Skin of body (tissue), 2 donors: ENCODE measurements around the gene THSD4. TPM values are rescaled to one million over a fixed set of nuclear protein-coding genes. Genes with fewer than 3 reads are reported as not detected.
"Not testable (repeated sequence)": the region's sequence is repeated elsewhere in the genome, so short reads cannot be mapped to it uniquely, and the experiment has no call there.

Experiments used
- DNase-seq: peaks from one replicate; lab custom pipeline; 2025; lab: John Stamatoyannopoulos, UW
- total RNA-seq: library from RNA; depleted of rRNA; stranded (reverse); fragments of >200 nt; gene quantifications from one replicate; pipeline ENCODE4 v1.2.3, GENCODE V29; 2014

The THSD4 gene
- total RNA-seq, 1 donor from 2014 or later = 24.3 TPM

DNA sequence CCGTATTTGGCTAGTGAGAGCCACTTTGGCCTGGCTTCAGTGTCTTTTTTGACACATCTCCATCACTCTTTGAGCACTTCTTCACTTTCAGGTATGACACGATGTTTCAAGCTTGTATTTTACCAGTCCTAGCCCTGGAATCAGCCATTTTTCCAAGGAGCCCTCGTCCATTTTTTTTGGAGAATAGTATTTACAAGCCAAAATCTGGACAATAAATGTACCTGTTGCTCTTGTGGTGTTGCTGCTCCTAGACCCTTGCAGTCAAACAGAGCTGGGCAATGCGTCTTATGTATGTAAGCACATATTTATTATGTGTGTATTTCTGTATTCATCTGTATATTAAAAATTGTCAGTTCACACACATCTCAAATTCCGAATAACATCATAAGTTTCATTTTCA is 231.2 kb downstream of the THSD4 start:
- DNase-seq = no peak

DNA sequence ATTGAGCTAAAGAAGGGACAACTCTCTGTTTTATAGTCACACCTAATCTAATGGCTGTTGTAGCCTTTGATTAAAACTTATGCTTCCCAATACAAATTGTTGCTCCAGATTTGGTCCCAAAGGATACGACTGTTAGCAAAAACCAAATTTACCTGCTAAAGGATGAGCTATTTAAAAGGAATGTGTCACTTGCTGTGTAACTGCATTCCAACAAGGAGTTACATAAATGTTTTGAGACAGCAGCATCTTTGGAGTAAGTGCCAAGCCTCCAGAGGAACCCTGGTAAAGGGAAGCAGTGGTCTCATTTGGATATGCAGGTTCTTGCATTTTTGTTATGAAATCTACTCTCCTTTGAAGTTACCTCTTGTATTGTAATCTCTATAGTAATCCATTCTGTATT is 233.3 kb downstream of the THSD4 start:
- DNase-seq = no peak

DNA sequence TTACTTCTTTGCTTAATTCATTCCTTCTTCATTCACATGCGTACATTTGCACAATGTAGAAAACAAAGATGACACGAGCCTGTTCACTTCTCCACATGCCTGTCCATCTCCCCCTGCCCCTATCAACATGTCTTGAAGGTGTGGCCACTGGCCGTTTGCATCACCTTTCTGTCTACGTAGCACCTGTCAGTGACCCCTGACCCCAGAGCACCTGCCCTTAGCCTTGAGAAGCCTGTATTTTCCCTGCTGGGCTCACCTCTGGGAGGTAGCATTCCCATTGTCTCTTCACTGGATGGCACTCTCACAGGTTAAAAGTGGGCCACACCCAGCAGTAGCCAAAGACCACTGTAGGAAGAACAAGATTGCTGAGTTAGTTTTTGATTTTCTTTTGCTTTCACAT is 234.1 kb downstream of the THSD4 start:
- no peak for DNase-seq

DNA sequence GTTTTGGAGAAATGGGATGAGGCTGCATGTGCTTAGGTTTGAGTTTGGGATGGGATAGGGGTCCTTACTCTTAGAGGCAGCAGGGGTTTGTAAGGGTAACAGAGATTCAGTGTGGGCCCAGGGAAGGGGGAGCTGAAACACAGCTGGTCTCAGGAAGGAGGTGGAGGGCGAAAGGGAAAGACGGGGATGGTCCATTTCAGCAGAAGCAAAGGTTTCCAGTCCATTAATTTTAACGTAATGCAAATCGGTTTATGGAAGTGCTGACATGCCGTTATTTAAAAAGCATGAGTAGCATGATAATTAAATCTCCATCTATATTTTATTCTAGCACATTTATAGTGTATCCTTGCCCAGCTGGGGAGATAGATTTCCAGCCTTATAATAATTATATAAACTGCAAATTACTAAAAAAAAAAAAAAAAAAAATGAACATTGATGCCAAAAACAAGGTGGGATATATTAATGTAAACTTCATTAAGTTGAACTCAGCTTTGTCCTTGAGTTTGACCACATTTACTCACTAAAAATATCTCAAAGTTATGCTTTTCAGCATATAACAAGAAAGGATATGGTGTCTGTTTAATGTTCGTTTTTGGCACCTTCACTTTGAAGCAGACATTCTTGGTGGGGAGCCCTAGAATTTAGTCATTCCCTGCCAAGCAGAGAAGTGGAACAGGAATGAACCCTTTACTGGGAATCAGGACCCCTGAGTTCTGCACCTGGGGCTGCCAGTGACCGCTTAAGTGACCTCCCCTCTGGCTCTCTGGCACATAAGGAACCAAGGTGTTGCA is 234.7 kb downstream of the THSD4 start:
- no peak for DNase-seq

DNA sequence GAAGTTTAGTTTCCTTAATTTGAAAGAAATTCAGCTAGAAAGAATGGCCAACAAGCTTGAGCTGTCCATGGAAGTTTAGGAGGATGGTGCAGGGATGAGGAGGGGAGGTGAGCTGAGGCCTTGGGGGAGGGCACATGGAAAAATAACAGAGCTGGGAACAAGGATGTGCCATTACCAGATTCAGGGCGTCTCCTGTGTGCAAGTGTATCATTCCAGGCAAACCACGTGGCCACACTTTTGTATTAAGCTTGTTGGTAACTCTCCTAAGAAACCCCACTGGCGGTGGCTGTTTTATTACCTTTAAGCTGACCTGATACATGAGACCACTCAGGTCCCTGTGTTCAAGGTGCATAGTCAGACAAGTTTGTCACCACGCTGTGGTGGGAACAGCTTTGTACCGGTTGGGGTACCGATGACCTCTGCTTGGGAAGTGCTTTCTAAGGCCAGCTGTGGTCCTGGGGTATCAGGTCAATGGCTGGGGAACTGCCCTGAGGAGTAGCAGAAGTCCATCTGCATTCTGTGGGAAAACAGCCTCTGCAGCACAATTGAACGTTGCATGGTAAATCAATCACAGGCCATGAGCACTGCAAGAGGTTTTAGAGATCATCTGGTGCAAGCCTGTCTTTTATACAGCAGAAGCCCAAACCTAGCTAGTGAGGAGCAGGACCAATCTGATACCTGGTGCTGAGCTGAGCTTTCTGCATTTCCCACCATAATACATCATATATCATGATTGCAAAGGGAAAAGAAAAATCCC is 235.5 kb downstream of the THSD4 start:
- no peak for DNase-seq

DNA sequence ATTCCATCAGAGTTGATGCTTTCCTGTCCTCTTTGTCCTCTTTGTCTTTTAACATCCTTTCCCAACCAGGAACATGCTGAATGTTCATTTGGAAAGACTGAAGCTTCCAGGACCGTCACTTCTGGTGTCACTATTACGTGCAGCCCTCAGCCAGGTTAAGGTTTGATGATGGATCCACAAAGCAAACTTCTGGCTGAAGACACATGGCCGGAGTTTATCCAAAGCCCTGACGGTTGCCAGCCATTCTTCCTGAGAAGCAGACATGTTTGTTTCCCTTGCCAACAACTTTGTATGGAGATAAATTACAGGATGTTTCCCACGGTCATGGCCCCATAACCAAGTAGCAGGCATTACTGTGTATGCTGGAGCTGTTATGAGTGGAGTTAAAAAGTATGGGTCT is 236.9 kb downstream of the THSD4 start:
- no peak for DNase-seq

DNA sequence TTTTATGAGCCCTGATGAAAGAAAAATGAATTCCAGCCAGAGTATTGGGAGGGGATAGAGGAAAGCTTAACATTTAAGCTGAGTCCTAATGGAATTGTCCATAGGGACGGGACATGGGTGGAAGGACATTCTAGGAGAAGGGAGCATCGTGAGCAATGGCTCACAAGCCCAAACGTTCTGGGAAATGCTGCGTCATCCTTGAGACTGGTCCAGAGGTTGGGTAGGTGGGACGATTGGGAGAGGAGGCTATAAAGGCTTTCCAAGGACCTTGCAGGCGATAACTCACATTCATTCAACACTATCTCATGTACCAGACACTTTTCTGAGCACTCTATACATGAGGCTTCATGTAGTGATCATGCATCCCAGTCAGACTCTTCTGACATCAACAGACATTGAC is 237.5 kb downstream of the THSD4 start:
- DNase-seq = no peak

DNA sequence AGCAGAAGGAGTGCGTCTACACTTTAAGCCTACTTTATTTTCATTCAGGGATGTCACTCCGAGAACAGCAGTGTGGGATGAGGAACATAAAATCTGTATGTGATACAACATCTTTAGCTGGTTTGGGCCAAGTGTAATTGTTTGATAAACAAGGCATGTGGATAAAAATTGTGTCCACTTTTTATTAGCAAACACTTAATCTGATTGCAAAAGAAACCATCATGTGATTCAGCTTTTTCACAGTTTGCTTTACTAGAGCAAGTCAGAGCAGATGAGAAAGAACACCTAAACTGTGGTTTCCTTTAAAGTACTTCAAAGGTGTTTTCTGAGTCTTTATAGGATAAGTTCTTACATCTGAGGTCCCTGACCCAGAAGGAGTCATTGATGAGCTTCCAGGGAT is 237.9 kb downstream of the THSD4 start:
- no peak for DNase-seq

DNA sequence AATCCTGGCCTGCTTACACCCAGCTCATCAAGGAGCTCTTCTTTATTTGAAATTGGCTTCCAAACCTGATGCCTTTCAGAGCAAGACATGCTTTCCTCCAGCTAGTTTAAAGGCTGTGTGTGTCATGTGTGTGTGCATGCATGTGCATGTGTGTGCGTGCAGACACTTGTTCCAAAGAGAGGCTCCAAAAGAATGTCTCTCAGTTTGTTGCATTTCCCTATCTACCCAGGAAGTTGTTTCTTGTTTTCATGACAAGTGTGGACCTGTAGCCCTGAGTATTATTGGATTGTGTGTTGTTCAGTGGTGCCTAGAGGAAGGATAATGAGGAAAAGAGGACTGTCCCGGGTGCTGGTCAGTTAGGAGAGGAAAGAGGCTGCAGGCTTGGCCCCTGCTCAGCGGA is 240.0 kb downstream of the THSD4 start:
- DNase-seq = peak; percentile 22

DNA sequence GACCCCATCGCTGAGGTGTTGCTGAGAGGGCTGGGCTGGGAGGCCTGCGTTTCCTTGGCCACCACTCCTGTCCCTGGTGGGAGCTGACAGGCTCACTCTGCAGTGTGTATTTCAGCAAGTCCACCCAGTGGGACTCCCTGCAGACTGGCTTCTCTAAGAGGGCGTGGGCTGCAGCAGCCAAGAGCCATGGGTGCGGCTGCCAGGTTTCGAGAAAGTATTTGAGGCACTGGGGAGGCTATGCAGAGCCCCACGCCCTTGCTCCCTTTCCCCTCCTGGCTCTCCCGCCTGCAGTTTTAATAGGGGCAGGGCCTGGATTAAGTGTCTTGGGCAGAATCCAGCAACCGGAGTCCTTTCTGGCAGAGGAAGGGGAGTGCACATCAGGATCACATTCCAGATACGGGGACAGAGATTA is 242.1 kb downstream of the THSD4 start:
- peak; percentile 68 for DNase-seq

DNA sequence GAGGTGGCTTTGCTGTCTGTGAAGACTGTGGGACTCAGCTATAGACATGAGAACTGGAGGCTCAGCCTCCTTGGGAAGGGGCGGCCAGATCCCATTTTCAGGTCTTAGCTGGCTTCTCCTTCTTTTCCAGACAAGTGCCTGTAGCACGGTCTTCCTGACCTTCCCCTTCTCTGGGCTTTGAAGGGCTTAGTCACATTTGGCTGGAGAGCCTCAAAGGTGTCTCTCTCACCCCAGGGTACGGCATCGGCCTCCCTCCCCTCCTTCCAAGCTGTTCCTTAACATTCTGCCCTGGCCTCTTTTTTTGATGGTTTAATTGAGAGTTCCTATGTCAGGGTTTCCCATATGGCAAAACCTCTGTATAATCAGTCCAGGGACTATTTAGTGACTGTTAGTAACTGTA is 242.7 kb downstream of the THSD4 start:
- DNase-seq = no peak

DNA sequence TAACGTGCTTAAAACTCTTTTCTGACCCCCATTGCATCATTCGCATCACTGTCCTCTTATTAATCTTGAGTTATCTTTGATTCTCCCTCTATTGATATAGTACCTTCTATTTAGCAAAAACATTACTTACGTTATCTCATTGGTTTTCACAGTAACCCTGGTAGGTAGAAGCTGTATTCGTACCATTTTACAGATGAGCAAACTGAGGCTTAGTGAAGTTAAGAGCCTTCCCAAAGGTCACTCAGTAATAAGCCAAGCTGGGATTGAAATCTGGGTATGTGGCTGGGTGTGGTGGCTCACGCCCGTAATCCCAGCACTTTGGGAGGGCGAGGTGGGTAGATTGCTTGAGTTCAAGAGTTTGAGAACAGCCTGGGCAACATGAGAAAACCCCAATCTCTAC is 244.0 kb downstream of the THSD4 start:
- no peak for DNase-seq

DNA sequence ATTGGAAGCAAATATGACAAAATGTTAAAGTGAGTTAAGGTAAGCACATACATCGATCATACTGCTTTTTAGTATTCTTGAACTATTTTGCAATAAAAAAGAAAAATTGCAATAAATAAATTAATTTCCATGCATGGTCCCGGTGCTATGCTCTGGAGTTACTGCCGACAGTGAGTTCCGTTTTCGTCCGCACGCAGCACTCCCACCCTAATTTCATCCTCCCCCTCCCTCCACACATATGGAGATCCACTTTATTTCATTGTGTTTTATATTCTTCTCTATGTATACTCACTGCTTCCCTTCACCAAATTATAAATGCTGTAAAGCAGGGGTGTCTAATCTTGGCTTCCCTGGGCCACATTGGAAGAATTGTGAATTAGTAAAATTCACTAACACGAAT is 247.3 kb downstream of the THSD4 start:
- no peak for DNase-seq

DNA sequence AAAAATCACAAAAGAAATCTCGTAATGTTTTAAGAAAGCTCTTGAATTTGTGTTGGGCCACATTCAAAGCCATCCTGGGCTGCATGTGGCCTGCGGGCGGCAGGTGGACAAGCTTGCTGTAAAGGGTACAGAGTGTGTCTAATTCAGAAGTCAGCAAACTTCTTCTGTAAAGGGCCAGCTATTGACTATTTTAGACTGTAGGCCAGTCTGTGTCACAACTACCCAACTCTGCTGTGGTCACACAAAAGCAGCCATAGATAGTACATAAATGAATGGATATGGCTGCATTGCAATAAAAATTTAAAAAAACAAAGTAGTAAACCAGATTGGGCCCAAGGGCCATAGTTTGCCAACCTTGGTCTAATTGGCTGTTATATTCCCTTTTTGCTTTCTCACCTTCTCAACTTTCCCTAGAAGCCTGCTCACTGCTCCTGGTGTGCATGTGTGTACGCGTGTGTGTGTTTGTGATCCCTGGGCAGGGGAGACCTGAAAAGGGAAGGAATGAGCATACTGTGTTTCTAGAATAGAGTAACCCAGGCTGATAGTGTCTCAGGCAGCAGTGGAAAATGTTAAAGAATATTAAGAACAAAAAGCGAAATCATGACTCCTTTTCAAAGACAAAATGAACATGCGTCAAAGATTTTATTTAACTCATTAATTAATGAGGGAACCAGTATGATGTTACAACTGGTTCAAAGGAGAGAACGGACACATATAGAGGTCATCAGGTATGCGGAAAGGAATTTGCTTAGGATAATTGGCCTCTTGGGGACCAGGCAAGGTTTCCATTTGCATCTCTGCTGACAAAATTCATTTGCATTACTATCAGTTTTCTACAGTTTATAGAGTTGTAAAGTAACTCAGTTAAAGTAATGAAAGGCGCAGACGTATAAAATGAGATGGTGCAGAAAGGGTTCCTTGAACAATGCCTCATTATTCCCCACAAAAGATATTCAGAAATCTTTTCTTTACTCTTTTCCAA is 248.0 kb downstream of the THSD4 start:
- DNase-seq = no peak

DNA sequence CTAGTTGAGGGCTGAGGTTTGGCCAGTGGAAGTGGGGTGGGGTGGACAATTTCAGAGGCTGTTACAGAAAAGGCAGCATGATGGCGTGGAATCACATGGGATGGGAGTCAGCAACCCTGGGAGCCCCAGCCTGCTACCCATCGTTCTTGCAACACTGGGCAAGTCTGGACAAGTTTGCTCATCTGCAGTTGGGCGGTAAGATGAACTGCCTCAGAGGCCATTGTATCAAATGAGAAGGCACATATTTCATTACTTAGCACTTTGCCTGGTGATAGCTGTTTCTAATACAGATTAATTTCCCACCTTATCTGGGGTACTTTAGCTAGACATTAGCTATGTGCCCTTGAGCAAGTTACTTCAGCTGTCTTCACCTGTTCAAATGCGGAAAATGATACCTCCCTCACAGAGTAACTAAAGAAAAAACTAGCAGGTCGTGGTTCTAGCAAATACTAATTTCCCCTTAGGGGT is 248.9 kb downstream of the THSD4 start:
- no peak for DNase-seq

DNA sequence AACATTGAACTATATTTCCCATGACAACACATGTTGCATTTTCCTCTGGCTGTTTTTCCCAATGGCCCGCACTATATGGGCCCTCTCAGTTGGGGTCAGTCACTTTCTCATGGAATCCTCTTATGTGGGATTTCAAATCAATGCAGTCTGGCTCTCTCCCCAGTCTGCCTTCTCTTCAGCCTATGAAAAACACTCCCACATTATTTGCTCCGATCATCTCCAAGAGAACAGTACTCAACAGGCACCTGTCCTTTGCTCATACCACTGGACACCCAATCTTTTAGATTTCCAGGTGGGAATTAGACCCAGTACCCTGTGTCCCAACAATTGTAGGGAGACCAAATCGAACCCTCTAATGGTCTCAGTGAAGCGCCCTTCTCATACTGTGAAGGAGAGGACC is 251.3 kb downstream of the THSD4 start:
- no peak for DNase-seq

DNA sequence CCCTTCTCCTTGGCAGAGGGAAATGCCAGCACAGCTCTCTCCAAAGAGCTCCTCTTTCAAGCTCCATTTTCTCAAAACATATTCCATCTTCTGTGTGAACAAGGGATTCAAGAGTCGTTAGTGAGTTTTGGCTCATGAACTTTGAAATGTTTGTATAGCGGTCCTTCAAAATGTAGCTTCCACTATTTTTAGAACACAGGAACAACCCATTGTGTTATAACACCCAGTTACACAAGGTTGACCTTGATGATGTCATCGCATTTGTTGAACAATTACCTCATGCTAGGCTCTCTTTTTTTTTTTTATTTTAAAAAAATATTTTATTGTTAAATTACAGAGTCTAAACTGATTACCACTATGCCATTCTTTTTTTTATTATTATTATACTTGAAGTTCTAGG is 251.7 kb downstream of the THSD4 start:
- DNase-seq = no peak

DNA sequence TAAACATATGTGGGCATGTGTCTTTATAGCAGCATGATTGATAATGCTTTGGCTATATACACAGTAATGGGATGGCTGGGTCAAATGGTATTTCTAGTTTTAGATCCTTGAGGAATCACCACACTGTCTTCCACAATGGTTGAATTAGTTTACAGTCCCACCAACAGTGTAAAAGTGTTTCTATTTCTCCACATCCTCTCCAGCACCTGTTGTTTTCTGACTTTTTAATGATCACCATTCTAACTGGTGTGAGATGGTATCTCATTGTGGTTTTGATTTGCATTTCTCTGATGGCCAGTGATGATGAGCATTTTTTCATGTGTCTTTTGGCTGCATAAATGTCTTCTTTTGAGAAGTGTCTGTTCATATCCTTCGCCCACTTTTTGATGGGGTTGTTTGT is 252.5 kb downstream of the THSD4 start:
- DNase-seq = not testable (repeated sequence)

DNA sequence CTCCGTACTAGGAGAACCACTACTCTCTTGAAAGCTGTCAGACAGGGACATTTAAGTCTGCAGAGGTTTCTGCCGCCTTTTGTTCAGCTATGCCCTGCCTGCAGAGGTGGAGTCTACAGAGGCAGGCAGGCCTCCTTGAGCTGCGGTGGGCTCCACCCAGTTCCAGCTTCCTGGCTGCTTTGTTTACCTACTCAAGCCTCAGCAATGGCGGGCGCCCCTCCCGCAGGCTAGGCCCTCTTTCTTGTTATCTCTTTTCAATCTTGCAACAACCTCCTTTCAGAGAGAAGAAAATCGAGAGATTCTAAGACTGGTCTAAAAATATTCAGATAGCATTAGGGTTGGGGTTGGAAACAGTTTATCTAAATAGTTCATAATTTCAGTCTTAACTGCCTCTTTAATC is 257.5 kb downstream of the THSD4 start:
- not testable (repeated sequence) for DNase-seq

DNA sequence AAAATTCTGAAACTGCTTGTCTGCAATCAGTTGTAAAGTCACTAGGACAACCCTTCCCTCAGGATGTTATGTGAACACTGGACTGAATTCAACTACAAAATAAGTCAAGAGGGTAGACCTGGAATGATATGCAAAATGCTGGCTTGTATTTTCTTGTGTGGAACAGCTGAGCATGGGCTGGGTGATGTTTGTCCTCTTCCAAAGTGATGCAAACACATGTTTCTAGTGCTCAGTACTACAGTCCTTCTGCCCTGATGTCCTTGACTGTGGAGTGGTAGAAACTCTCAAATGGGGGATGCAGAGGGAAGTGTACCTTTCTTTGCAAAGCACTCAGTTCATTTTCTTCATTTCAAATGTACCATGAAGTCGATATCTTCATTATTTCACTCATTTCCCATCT is 258.6 kb downstream of the THSD4 start:
- DNase-seq = peak; percentile 22

DNA sequence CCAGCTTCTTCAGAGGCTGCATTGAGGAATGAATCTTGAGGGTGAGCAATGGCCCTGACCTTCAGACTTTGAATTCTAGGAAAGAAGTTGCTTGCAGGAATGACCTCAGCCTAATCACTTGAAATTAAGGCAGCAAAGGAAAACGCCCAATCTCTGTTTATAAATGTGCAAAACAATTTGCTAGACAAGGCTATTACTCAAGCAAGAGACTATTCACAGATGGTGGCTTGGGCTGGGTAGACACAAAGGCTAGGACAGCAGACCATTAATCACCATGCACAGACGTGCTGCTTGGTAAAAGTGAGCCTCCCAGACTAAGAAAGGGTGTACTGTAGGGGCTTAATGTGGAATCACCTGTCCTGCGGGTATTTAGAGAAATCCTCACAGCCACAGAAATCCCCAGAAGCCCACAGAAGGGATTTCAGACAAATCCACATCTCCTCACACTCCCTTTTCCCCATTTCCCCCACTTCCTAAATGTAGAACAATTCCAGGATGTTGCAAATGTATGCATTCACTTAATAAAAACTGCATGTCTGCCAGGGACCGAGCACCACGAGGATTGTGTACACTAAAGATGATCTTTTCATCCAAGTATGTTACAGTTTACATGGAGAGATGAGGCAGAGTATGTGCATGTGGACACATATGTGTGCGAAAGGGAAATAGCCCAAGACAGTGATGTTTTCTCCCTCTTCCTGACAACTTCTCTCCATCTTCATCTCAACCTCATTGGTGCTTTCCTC is 259.5 kb downstream of the THSD4 start:
- DNase-seq = peak; percentile 41
